Mucosa of descending colon (tissue), 3 donors: ENCODE data around the gene IGFL3. TPM values are rescaled to one million over a fixed set of nuclear protein-coding genes. Genes with fewer than 3 reads are reported as not detected.

Experiments
- ATAC-seq: fragments of 200-7000 bp; cut with Tn5 transposase; one replicate; pipeline ENCODE4 v1.9.1; 2020; ENCODE audit warnings: mild to moderate bottlenecking, moderate library complexity
- DNase-seq, 3 donors: peaks; one replicate each; pipeline ENCODE4 v3.0.0-alpha.2; 2020
- H3K36me3 ChIP-seq: fragments of 200-600 bp; one replicate; pipeline ENCODE4 v1.8.0; 2021; ENCODE audit warnings: low read depth, mild to moderate bottlenecking
- H3K4me1 ChIP-seq: fragments of 200-600 bp; one replicate; pipeline ENCODE4 v1.8.0; 2021; ENCODE audit warnings: low read depth, mild to moderate bottlenecking
- H3K4me3 ChIP-seq: fragments of 200-600 bp; one replicate; pipeline ENCODE4 v1.8.0; 2021; ENCODE audit warnings: mild to moderate bottlenecking
- H3K9me3 ChIP-seq: fragments of 200-600 bp; one replicate; pipeline ENCODE4 v1.8.0; 2021; ENCODE audit warnings: mild to moderate bottlenecking
- CTCF ChIP-seq: fragments of 200-600 bp; IDR thresholded peaks from one replicate; pipeline ENCODE4 v1.8.0; 2022; ENCODE audit warnings: antibody characterized with exemption, mild to moderate bottlenecking
- intact Hi-C, 2 donors: fragments of 100-400 bp; cut with DNase I in 1 of 2; cut with micrococcal nuclease in 1 of 2; formaldehyde crosslinking; loops; one replicate each; pipeline versions ENCODE4 v1.11.0 to v1.11.1; 2022; cut with DNase I, micrococcal nuclease
- total RNA-seq, 3 donors: library from RNA; stranded (reverse); fragmentation: NEBNext Ultra II Directional in 2 of 3; extraction: Animal tissue kit (Norgen Biotek cat#: 25700) in 2 of 3; gene quantifications; one replicate each; pipeline versions ENCODE4 v1.2.1 to v1.2.4, GENCODE V29; 2021 to 2023
- donor health status: DM: no; HTN: no; CAD: no; lungs with moderate emphysema.
- donor health status: DM: no; HTN: no; CAD: no.
- donor health status: DM: no; HTN: yes; CAD: no.

Gene IGFL3
- total RNA-seq, 3 donors from 2014 or later, result not detected

DNA sequence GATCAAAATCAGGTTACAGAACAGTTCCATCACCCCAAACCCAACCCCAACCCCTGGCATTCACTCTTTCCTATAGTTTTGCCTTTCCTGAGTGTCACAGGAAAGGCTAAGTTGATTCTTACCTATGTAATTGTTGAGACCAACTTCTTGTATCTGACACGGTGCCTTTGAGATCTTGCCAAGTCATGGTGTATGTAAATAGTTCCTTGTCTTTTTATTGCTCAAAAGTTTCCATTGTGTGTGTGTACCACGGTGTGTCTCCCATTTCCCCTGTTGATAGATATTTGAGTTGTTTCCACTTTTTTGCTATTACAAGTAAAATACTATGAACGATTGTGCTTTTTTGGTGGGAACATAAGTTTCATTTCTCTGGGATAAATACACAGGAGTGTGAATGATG, 20.3 kb upstream of the IGFL3 start:
- no peak for TF ChIP-seq CTCF
- intact Hi-C loops, result no loop called here
- DNase-seq (peak in 1 of 3 donors; percentile 81), ATAC-seq (peak; percentile 85)
- Histone ChIP-seq H3K36me3 (no peaks in the 10 kb centered on the region), H3K4me3 (no peak overlapping the region), H3K9me3 (no peaks in the 10 kb centered on the region), H3K4me1 (no peaks in the 10 kb centered on the region)

DNA sequence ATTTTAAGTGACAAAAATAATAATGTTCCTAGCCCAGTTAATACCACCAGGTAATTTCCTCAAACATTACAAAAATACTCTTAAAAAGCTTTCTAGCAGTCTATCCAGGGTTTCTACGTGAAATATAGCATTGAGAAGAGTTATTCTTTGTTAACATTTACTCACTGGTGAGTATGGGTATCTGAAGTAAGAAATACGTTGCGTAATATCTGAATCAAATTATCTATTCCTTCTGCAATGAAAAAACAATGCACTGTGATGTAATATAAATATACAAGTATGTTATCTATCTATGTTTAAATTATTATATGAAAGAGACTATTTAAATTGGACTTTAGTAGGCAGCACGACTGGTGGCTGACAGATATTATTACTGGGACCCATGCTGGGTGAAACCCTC, 17.8 kb upstream of the IGFL3 start:
- no peak for TF ChIP-seq CTCF
- Histone ChIP-seq H3K36me3 (no peaks in the 10 kb centered on the region), H3K4me3 (no peak overlapping the region), H3K4me1 (no peaks in the 10 kb centered on the region), H3K9me3 (no peaks in the 10 kb centered on the region)
- DNase-seq, result no peak
- intact Hi-C loops, result no loop called here
- no peak for ATAC-seq

GRCh38 chr19:46141421-46141820, 16.9 kb upstream of the IGFL3 start:
- intact Hi-C loops, result no loop called here
- Histone ChIP-seq H3K9me3 (no peaks in the 10 kb centered on the region), H3K36me3 (no peaks in the 10 kb centered on the region), H3K4me1 (no peaks in the 10 kb centered on the region), H3K4me3 (no peak overlapping the region)
- no peak for ATAC-seq
- no peak for TF ChIP-seq CTCF
- no peak for DNase-seq

- no peak for ATAC-seq
- intact Hi-C loops, result no loop called here
- TF ChIP-seq CTCF, result no peak
These were observed 13.5 kb upstream of the IGFL3 start for GRCh38 chr19:46137915-46138473.

DNA sequence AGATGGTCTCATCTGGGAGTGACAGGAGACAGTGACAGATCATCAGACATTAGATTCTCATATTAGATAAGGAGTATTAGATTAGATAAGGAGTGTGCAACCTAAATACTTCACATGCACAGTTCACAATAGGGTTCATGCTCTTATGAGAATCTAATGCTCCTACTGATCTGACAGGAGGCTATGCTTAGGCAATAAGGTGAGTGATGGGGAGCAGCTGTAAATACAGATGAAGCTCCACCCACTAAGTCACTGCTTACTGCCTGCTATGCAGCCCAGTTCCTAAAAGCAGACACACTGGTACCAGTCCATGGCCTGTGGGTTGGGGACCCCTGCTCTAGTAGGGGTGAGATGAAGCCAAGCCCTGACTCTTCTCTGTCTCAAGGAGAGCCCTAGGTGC, 10.0 kb upstream of the IGFL3 start:
- no peak overlapping the region for H3K4me3 ChIP-seq
- no peak for TF ChIP-seq CTCF
- no peaks in the 10 kb centered on the region for H3K9me3 ChIP-seq
- intact Hi-C loops, result no loop called here
- ATAC-seq (no peak), DNase-seq (no peak)
- H3K36me3 ChIP-seq, result no peaks in the 10 kb centered on the region
- H3K4me1 ChIP-seq, result no peaks in the 10 kb centered on the region

More at GRCh38 chr19:46137915-46138473, 13.5 kb upstream of the IGFL3 start:
- no peak for DNase-seq
- H3K4me1 ChIP-seq, result no peaks in the 10 kb centered on the region
- no peaks in the 10 kb centered on the region for H3K36me3 ChIP-seq
- no peak overlapping the region for H3K4me3 ChIP-seq
- no peaks in the 10 kb centered on the region for H3K9me3 ChIP-seq

DNA sequence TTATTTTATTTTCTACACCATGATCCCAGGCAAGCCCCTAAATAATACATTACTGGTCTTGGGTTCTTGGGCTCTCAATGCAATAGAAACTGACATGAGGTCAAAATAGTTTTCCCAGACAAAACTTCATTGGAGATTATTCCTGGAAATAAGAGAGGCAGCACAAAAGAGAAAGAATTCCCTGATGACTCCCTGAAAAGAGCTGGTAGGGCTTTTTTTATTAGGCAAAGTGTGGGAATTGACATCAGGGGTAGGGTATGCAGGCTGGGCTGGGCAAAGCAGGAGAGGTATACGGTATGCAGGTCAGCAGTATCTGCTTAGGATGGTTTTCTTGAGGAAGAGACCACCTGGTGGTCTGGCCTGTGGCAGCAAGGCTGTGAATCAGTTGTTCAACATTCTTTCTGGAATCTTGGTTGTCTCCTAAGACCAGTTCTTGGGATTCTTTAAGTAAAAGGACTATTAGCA, 9.3 kb upstream of the IGFL3 start:
- ATAC-seq, result no peak

More for the DNA sequence above, 9.3 kb upstream of the IGFL3 start:
- Histone ChIP-seq H3K4me1 (no peaks in the 10 kb centered on the region), H3K4me3 (no peak overlapping the region), H3K36me3 (no peaks in the 10 kb centered on the region), H3K9me3 (no peaks in the 10 kb centered on the region)
- intact Hi-C loops, result no loop called here
- no peak for TF ChIP-seq CTCF
- DNase-seq, result no peak
